A549 (cell line): ENCODE results near the gene SHC4.

Source experiments
- CEBPB ChIP-seq, 2 experiments: fragments of >200 bp in 1 of 2; sonication (Bioruptor Twin) in 1 of 2; formaldehyde crosslinking in 1 of 2; IDR thresholded peaks; 2 replicates each; pipeline ENCODE4 v1.6.1; 2012 to 2016
- CHD4 ChIP-seq: fragments of 200-600 bp; sonication (generic); IDR thresholded peaks from 2 replicates; pipeline ENCODE4 v1.6.1; 2016; ENCODE audit warnings: antibody characterized with exemption, mild to moderate bottlenecking, borderline replicate concordance
- EP300 ChIP-seq, 2 experiments: fragments of >200 bp; sonication (Bioruptor Twin); formaldehyde crosslinking; IDR thresholded peaks; 2 replicates in 1 of 2; 3 replicates in 1 of 2; pipeline ENCODE4 v1.6.1; 2016 to 2017
- TF ChIP-seq, protein P1 (sequence below): fragments of >200 bp; sonication (Bioruptor Twin); formaldehyde crosslinking; IDR thresholded peaks from 3 replicates; pipeline ENCODE4 v1.5.1; 2016
- TF ChIP-seq, protein P2 (sequence below): fragments of 450-650 bp; IDR thresholded peaks from 2 replicates; pipeline ENCODE4 v1.6.1; 2014; ENCODE audit warnings: antibody characterized with exemption

DNA sequence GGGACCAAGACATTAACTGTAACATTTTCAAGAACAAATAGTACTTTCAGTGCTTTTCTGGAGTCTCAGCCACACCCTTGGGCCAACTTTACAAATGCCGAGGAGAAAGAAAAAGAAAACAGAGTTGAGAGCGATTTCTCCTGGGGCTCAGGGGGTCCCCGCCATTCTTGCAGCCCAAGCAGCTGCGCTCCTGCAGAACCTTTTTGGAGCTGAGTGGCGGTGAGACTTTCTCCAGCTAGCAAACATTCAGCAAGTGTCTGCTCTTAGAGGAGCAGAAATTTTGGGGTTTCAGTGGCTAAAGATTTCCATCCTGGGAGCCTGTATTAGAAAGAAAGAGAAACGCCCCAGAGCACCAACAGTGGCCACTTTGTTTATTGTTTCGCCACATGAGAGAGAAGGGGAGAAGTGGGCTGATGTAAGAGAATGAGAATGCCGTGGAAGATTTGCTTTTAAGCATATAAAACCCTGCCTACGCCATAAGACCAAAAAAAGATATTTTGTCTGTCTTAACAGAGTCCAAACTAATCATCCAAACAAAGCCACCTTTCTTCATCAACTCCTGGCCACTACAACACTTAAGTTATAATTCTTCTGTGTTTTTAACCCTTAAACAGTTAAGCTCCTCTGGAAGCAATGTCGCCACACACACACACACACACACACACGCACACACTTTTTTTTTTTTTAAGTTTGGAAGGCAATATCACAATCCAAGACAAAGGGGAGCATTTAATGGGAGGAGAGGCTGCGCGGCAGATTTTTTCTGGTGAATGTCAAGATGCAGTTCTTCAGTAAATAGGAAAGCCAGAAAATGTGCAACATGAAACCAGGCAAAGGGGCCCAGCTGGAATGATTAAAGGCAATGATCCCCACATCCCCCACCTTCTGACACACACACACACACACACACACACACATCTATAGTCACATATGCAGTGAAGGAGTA, 66.6 kb downstream of the SHC4 start:
- TF ChIP-seq, protein P1, sequence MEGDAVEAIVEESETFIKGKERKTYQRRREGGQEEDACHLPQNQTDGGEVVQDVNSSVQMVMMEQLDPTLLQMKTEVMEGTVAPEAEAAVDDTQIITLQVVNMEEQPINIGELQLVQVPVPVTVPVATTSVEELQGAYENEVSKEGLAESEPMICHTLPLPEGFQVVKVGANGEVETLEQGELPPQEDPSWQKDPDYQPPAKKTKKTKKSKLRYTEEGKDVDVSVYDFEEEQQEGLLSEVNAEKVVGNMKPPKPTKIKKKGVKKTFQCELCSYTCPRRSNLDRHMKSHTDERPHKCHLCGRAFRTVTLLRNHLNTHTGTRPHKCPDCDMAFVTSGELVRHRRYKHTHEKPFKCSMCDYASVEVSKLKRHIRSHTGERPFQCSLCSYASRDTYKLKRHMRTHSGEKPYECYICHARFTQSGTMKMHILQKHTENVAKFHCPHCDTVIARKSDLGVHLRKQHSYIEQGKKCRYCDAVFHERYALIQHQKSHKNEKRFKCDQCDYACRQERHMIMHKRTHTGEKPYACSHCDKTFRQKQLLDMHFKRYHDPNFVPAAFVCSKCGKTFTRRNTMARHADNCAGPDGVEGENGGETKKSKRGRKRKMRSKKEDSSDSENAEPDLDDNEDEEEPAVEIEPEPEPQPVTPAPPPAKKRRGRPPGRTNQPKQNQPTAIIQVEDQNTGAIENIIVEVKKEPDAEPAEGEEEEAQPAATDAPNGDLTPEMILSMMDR: no peak
- TF ChIP-seq, protein P2, sequence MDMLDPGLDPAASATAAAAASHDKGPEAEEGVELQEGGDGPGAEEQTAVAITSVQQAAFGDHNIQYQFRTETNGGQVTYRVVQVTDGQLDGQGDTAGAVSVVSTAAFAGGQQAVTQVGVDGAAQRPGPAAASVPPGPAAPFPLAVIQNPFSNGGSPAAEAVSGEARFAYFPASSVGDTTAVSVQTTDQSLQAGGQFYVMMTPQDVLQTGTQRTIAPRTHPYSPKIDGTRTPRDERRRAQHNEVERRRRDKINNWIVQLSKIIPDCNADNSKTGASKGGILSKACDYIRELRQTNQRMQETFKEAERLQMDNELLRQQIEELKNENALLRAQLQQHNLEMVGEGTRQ: no peak
- no peak for TF ChIP-seq EP300 (IDR thresholded peaks at IDR 0.05)
- no peak for TF ChIP-seq CEBPB (IDR thresholded peaks at IDR 0.05)
- no peak for TF ChIP-seq CHD4
